C4-2B (cell line): ENCODE data around the gene MAX.

Experiments
- H3K27ac ChIP-seq: fragments of 450-650 bp; 2 replicates; pipeline ENCODE4 v1.5.1; 2017
- CTCF ChIP-seq: fragments of 450-650 bp; conservative IDR thresholded peaks from 2 replicates; pipeline ENCODE4 v1.5.1; 2017; ENCODE audit warnings: mild to moderate bottlenecking
- ZFX ChIP-seq: fragments of 450-650 bp; IDR thresholded peaks from 2 replicates; pipeline ENCODE4 v1.6.1; 2017

The MAX gene

DNA sequence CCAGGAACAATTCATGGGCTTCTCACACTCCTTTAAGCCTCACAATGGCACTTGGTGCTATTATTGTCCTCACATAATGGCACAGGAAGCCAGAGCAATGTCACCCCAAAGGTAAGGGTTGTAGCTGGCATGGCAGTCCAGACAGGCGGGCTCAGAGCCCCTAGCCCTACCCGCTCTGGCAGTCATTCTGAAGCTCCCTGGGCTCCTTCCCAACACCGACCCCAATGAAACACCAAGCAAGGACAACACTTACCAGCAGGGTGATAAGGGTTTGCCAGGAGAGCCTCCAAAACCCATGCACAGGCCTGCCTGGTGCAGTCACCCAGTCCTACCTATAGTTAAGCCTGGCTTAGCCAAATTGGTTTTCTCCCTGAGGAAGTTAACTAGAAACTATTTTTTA, 30.8 kb downstream of the MAX start:
- TF ChIP-seq CTCF (no peak), ZFX (no peak)
- H3K27ac ChIP-seq: peak overlapping the region; percentile 55; the same call in 1 of the 2 replicates

GRCh38 chr14:65070471-65070976, 31.8 kb downstream of the MAX start:
- TF ChIP-seq CTCF: no peak
- no peak for TF ChIP-seq ZFX
- peak overlapping the region; percentile 55 for H3K27ac ChIP-seq

GRCh38 chr14:65069874-65070413, 32.4 kb downstream of the MAX start:
- H3K27ac ChIP-seq: peak overlapping the region; percentile 55
- TF ChIP-seq CTCF: no peak
- no peak for TF ChIP-seq ZFX

GRCh38 chr14:65065719-65066118, 36.6 kb downstream of the MAX start:
- H3K27ac ChIP-seq: no peak overlapping the region
- no peak for TF ChIP-seq CTCF
- no peak for TF ChIP-seq ZFX

- H3K27ac ChIP-seq: no peak overlapping the region
- TF ChIP-seq CTCF (no peak), ZFX (no peak)
These were observed 39.9 kb downstream of the MAX start for GRCh38 chr14:65062096-65063075.

DNA sequence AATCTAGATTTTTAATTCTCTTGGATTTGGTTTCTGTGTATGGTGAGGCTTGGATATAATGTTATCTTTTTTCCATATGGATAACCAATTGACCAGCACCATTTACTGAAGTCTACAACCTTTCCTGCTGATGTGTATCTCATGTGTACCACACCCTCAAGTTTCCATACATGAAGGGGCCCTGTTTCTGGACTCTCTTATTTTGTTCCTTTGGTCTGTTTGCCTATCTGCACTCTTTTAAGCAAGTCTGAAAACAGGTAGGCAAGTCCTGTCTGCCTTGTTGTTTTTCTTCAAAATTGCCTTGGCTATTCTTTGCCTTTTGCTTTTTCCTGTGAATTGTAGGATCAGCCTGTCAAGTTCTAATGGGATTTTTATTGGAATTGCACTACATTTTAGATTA, 44.6 kb downstream of the MAX start:
- no peak overlapping the region for H3K27ac ChIP-seq
- TF ChIP-seq ZFX: no peak
- TF ChIP-seq CTCF: no peak

DNA sequence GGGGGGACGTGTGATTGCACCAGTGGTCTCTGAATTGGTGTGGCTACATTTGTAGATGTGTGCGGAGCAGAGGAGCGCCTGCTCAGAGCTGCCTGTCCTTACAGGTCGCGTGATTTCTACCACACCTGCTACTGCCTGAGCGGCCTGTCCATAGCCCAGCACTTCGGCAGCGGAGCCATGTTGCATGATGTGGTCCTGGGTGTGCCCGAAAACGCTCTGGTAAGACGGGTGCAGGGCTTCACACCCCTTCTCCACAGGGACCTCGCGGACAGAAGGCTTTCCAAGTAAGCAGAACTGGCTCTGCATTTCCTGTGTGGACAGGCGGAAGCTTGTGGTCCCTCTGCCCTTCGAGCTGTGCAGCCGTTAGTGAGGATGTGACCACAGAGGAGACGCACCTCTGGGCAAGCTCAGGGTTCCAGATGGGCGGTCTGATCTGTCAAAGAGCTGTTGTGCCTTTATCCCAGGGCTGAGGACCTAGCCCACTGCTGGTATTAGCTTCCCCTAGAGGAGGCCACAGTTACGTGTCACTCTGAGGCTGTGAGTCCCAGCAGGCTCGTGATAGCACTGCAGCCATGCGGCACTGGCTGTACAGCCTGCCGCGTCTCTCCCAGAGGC, 47.7 kb downstream of the MAX start:
- TF ChIP-seq CTCF: no peak
- TF ChIP-seq ZFX: no peak
- H3K27ac ChIP-seq: no peak overlapping the region
